Spleen (tissue), 11 donors: ENCODE measurements around the gene FGF22. TPM values are rescaled to one million over a fixed set of nuclear protein-coding genes. Genes with fewer than 3 reads are reported as not detected.
A peak's percentile ranks its signal among the peaks of the same experiment; 100 is the strongest.

ENCODE experiments used
- DNase-seq: peaks from one replicate; pipeline ENCODE4 v3.0.0-alpha.2; 2020
- H3K27ac ChIP-seq, 8 donors: fragments of 200-600 bp; sonication (generic) in 7 of 8; 1 replicate in 4 of 8; 2 replicates in 4 of 8; pipeline versions ENCODE4 v1.5.0 to v1.8.0; 2016 to 2021; ENCODE audit warnings: inconsistent platforms in 4 of 8, mild to moderate bottlenecking in 4 of 8, moderate library complexity in 1 of 8
- H3K27me3 ChIP-seq, 7 donors: fragments of 200-600 bp; sonication (generic) in 6 of 7; replicated peaks in 1 of 7; 1 replicate in 4 of 7; 2 replicates in 3 of 7; pipeline versions ENCODE4 v1.5.0 to v1.8.0; 2016 to 2021; ENCODE audit warnings: inconsistent platforms in 3 of 7, mild to moderate bottlenecking in 1 of 7
- H3K36me3 ChIP-seq, 6 donors: fragments of 200-600 bp; sonication (generic) in 5 of 6; 1 replicate in 4 of 6; 2 replicates in 2 of 6; pipeline versions ENCODE4 v1.5.0 to v1.8.0; 2016 to 2021; ENCODE audit warnings: inconsistent platforms in 2 of 6
- H3K4me1 ChIP-seq, 6 donors: fragments of 200-600 bp; sonication (generic) in 5 of 6; 1 replicate in 3 of 6; 2 replicates in 3 of 6; pipeline versions ENCODE4 v1.5.0 to v1.8.0; 2016 to 2021; ENCODE audit warnings: inconsistent platforms in 3 of 6
- H3K4me3 ChIP-seq, 8 donors: fragments of 200-600 bp; sonication (generic) in 7 of 8; 1 replicate in 4 of 8; 2 replicates in 4 of 8; pipeline versions ENCODE4 v1.5.0 to v1.8.0; 2016 to 2021; ENCODE audit warnings: inconsistent platforms in 4 of 8, mild to moderate bottlenecking in 4 of 8, moderate library complexity in 2 of 8
- H3K9me3 ChIP-seq, 8 donors: fragments of 200-600 bp; sonication (generic) in 7 of 8; 1 replicate in 4 of 8; 2 replicates in 4 of 8; pipeline versions ENCODE4 v1.5.0 to v1.8.0; 2016 to 2021; ENCODE audit warnings: inconsistent platforms in 4 of 8
- CTCF ChIP-seq, 11 experiments: fragments of 200-600 bp in 7 of 11; fragments of 450-650 bp in 4 of 11; sonication (generic) in 4 of 11; IDR thresholded peaks in 8 of 11; conservative IDR thresholded peaks in 3 of 11; 1 replicate in 7 of 11; 2 replicates in 4 of 11; pipeline versions ENCODE4 v1.4.0 to v1.8.0; 2016 to 2021; ENCODE audit warnings: antibody characterized with exemption in 11 of 11, inconsistent platforms in 4 of 11, mild to moderate bottlenecking in 1 of 11
- POLR2A ChIP-seq, 3 donors: fragments of 450-650 bp; IDR thresholded peaks; one replicate each; pipeline ENCODE4 v1.5.1; 2017; ENCODE audit warnings: antibody characterized with exemption in 3 of 3, mild to moderate bottlenecking in 1 of 3
- POLR2AphosphoS5 ChIP-seq, 3 donors: sonication (generic); formaldehyde crosslinking; IDR thresholded peaks; one replicate each; pipeline ENCODE4 v1.5.1; 2017; ENCODE audit warnings: antibody characterized with exemption in 3 of 3
- WGBS, 5 donors: extraction: QIAGEN DNeasy Blood & Tissue Kit in 3 of 5; methylation state at CpG; one replicate each; pipeline versions ENCODE4 v1.1.5 to v1.1.7; 2013 to 2018; 5-methylcytosine and 5-hydroxymethylcytosine counted together
- intact Hi-C: fragments of 100-400 bp; cut with DNase I; formaldehyde crosslinking; loops from one replicate; pipeline ENCODE4 v1.15.0; 2023; ENCODE audit warnings: low total_unique reads
- polyA plus RNA-seq, 3 donors: library from polyadenylated mRNA; stranded (reverse); fragments of 200-250 nt; gene quantifications; one replicate each; pipeline ENCODE4 v1.2.1, GENCODE V29; 2013
- total RNA-seq, 7 donors: library from RNA; depleted of rRNA in 3 of 7; stranded (reverse); fragments of >200 nt in 3 of 7; fragmentation: NEBNext Ultra II Directional in 4 of 7; extraction: Animal tissue kit (Norgen Biotek cat#: 25700) in 4 of 7; gene quantifications; one replicate each; pipeline versions ENCODE4 v1.1.0 to v1.2.1, GENCODE V29; 2016 to 2021
- donor health status: healthy with polysubstance abuse.
- donor health status: DM: no; HTN: no; CAD: no; lungs with moderate emphysema.
- donor health status: DM: no; HTN: no; CAD: no.
- donor health status: Bipolar disorder and iron deficiency.
- donor health status: healthy.
- donor health status: DM: no; HTN: no; CAD: no.
- donor health status: DM: yes; HTN: yes; CAD: no.

Gene FGF22
- total and polyA plus RNA-seq, 10 donors, result 0.10 to 0.61 (median 0.23) TPM; not detected in 6

- Histone ChIP-seq H3K4me1 (peaks cover 22 to 37% (median 34%) of the 10 kb centered on the region in 6 donors), H3K36me3 (no peaks in the 10 kb centered on the region), H3K9me3 (no peaks in the 10 kb centered on the region), H3K4me3 (peak overlapping the region; percentile 19 to 71 (median 38)), H3K27me3 (peaks cover 0 to 13% (median 0%) of the 10 kb centered on the region in 7 donors), H3K27ac (peak overlapping the region; percentile 61 to 89 (median 86))
- TF ChIP-seq CTCF (IDR thresholded peaks at IDR 0.05 in 8 of 11, conservative IDR thresholded peaks at IDR 0.05 in 3 of 11) (peak in 1 of 11 experiments; percentile 8), POLR2AphosphoS5 (IDR thresholded peaks at IDR 0.05) (peak in 1 of 3 donors; percentile 42), POLR2A (IDR thresholded peaks at IDR 0.05) (no peak)
- intact Hi-C loops, result no loop called here
- DNase-seq, result peak; percentile 84
- WGBS, 5 donors, result 6 to 40% (median 33%) methylated on average over 9 to 38 of the region's 38 CpGs
Observed at GRCh38 chr19:610071-610800, 29.4 kb upstream of the FGF22 start.

- intact Hi-C loops, result no loop called here
- H3K4me3 ChIP-seq, result peak overlapping the region; percentile 19 to 71 (median 38)
- WGBS, 5 donors, result 17 to 36% (median 23%) methylated on average over 35 to 36 of the region's 36 CpGs
Observed at GRCh38 chr19:610801-611480, 28.7 kb upstream of the FGF22 start.

GRCh38 chr19:611481-611868, 28.2 kb upstream of the FGF22 start:
- H3K4me3 ChIP-seq, result peak overlapping the region in 3 of 8 donors; percentile 40 to 71 (median 48)

More at GRCh38 chr19:610801-611480, 28.7 kb upstream of the FGF22 start:
- TF ChIP-seq POLR2AphosphoS5 (IDR thresholded peaks at IDR 0.05), result peak; percentile 57 to 84 (median 75)
- no peak for TF ChIP-seq CTCF (IDR thresholded peaks at IDR 0.05 in 8 of 11, conservative IDR thresholded peaks at IDR 0.05 in 3 of 11)
- Histone ChIP-seq H3K9me3 (no peaks in the 10 kb centered on the region), H3K36me3 (no peaks in the 10 kb centered on the region), H3K27ac (peak overlapping the region; percentile 61 to 89 (median 86)), H3K27me3 (peaks cover 0 to 18% (median 0%) of the 10 kb centered on the region in 7 donors), H3K4me1 (peaks cover 22 to 42% (median 38%) of the 10 kb centered on the region in 6 donors)
- peak; percentile 90 for DNase-seq

More at GRCh38 chr19:611481-611868, 28.2 kb upstream of the FGF22 start:
- WGBS, 5 donors, result 43 to 59% (median 55%) methylated on average over 13 of the region's 13 CpGs
- intact Hi-C loops, result no loop called here
- TF ChIP-seq POLR2A (IDR thresholded peaks at IDR 0.05) (no peak), CTCF (IDR thresholded peaks at IDR 0.05 in 8 of 11, conservative IDR thresholded peaks at IDR 0.05 in 3 of 11) (no peak), POLR2AphosphoS5 (IDR thresholded peaks at IDR 0.05) (no peak)
- peaks cover 0 to 22% (median 0%) of the 10 kb centered on the region in 7 donors for H3K27me3 ChIP-seq
- no peak for DNase-seq
- peaks cover 22 to 45% (median 39%) of the 10 kb centered on the region in 6 donors for H3K4me1 ChIP-seq
- peak overlapping the region; percentile 61 to 89 (median 86) for H3K27ac ChIP-seq
- no peaks in the 10 kb centered on the region for H3K9me3 ChIP-seq
- no peaks in the 10 kb centered on the region for H3K36me3 ChIP-seq
